Neural crest cell (in vitro differentiated cells): ENCODE measurements around the gene NFATC1. TPM values are rescaled to one million over a fixed set of nuclear protein-coding genes. Genes with fewer than 3 reads are reported as not detected.

Experiments used
- DNase-seq: peaks from one replicate; pipeline ENCODE4 v3.0.0; 2021; ENCODE audit warnings: low read depth, mixed read lengths, low spot score
- H3K27ac Mint-ChIP-seq: one replicate; pipeline ENCODE4 v1.8.0; 2021; ENCODE audit warnings: mild to moderate bottlenecking, mixed read lengths; ENCODE audit not compliant: unreplicated experiment
- H3K27me3 Mint-ChIP-seq: 2 replicates; pipeline ENCODE4 v1.8.0; 2021; ENCODE audit warnings: low read depth, mild to moderate bottlenecking, mixed read lengths
- H3K36me3 Mint-ChIP-seq: 2 replicates; pipeline ENCODE4 v1.8.0; 2021; ENCODE audit warnings: low read depth, mild to moderate bottlenecking, mixed read lengths
- H3K4me1 Mint-ChIP-seq: 2 replicates; pipeline ENCODE4 v1.8.0; 2021; ENCODE audit warnings: mixed read lengths
- H3K4me3 Mint-ChIP-seq: one replicate; pipeline ENCODE4 v1.8.0; 2021; ENCODE audit warnings: mild to moderate bottlenecking, mixed read lengths
- H3K9me3 Mint-ChIP-seq: 2 replicates; pipeline ENCODE4 v1.8.0; 2021; ENCODE audit warnings: mixed read lengths
- CTCF ChIP-seq: fragments of 200-600 bp; sonication (generic); conservative IDR thresholded peaks from 2 replicates; pipeline ENCODE4 v1.5.0; 2021; ENCODE audit warnings: antibody characterized with exemption, mild to moderate bottlenecking
- total RNA-seq: library from RNA; stranded (reverse); gene quantifications from 2 replicates; pipeline ENCODE4 v1.2.1, GENCODE V29; 2021

NFATC1 gene
- total RNA-seq, 1 donor from 2014 or later: 2.4 TPM

DNA sequence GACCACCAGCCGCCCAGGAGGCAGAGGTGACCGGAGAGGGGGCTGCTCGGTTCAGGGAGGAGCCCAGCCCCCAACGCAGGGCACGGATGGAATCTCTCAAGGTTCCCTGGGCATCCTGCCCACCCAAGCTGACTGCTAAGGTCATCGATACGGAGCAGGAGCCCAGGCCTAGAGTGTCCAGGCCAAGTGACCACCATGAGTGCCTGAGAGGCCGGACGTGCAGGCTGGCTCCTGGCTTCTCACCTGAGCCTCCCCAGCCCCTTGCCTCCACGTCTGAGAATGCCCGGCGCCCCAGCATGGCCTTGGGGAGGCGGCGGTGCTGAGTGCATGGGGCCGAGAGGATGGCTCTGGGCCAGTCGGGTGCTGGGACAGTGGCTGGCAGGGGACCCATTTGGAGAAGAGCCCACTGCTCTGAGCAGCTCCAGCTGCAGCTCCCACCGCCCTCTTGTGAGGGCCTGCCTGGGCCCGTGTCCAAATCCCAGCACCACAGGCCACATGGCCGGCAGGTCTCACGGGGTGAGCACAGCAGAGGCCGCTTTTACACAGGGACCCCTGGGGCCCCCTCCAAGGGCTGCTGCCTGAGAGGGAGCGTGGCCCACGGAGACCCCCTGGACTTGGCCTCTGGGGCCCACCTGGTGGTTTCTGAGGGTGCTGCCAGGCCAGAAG, 181.1 kb downstream of the NFATC1 start:
- Mint-ChIP-seq H3K9me3 (peaks cover 4% of the 10 kb centered on the region), H3K36me3 (no peaks in the 10 kb centered on the region), H3K4me3 (no peak overlapping the region), H3K27ac (no peak overlapping the region), H3K4me1 (no peaks in the 10 kb centered on the region), H3K27me3 (no peaks in the 10 kb centered on the region)
- no peak for TF ChIP-seq CTCF
- DNase-seq: no peak

- no peak overlapping the region for H3K4me3 Mint-ChIP-seq
- no peak overlapping the region for H3K27ac Mint-ChIP-seq
- H3K9me3 Mint-ChIP-seq: no peaks in the 10 kb centered on the region
- H3K4me1 Mint-ChIP-seq: no peaks in the 10 kb centered on the region
- DNase-seq: no peak
- no peaks in the 10 kb centered on the region for H3K36me3 Mint-ChIP-seq
- no peaks in the 10 kb centered on the region for H3K27me3 Mint-ChIP-seq
- no peak for TF ChIP-seq CTCF
Measured at GRCh38 chr18:79577451-79578395, 182.0 kb downstream of the NFATC1 start.

GRCh38 chr18:79578396-79579260, 182.9 kb downstream of the NFATC1 start:
- Mint-ChIP-seq H3K27ac (no peak overlapping the region), H3K4me3 (no peak overlapping the region), H3K4me1 (no peaks in the 10 kb centered on the region), H3K27me3 (no peaks in the 10 kb centered on the region), H3K36me3 (no peaks in the 10 kb centered on the region), H3K9me3 (no peaks in the 10 kb centered on the region)
- no peak for DNase-seq
- no peak for TF ChIP-seq CTCF
